ENCODE measurements around the gene INSL6. TPM values are rescaled to one million over a fixed set of nuclear protein-coding genes. Genes with fewer than 3 reads are reported as not detected.

The INSL6 gene
- total and polyA plus RNA-seq, 2 of the 8 experiments (the other 6 are each of a cell fraction or from before 2014, with no cell fraction given) = not detected

DNA sequence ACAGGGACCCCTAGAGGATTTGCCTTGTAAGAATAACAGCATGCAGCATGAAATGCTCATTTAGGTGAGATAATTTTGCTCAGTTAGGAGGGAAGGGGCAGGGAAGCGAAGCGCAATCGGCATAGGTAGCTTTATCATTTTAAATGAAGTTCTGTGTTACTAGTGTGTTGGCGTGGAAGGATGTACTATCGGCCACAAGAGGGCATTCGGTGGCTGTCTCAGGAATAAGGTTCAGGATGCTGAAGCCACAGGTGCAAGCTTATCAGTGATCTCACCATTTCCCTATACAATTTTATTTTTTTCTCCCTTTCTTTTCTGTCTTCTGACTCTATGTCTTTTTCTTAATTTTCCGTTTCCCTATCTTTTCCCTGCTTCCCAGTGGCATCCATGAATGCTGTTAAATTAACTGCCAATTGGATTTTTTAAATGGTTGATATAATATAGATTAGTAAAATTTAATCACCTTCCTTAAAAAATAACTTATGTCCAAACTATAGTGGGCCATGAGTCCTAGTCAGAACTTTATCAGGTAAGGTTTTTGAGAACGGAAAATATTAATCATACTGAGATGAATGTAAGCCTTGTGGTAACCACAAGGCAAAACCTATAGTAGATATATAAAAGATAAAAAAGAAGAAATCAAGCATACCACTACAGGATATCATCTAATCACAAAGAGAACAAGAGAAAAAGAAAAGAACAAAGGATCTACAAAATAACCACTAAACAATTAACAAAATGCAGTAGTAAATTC is 1.2 kb upstream of the INSL6 start (continued):
- TF ChIP-seq, protein P1, sequence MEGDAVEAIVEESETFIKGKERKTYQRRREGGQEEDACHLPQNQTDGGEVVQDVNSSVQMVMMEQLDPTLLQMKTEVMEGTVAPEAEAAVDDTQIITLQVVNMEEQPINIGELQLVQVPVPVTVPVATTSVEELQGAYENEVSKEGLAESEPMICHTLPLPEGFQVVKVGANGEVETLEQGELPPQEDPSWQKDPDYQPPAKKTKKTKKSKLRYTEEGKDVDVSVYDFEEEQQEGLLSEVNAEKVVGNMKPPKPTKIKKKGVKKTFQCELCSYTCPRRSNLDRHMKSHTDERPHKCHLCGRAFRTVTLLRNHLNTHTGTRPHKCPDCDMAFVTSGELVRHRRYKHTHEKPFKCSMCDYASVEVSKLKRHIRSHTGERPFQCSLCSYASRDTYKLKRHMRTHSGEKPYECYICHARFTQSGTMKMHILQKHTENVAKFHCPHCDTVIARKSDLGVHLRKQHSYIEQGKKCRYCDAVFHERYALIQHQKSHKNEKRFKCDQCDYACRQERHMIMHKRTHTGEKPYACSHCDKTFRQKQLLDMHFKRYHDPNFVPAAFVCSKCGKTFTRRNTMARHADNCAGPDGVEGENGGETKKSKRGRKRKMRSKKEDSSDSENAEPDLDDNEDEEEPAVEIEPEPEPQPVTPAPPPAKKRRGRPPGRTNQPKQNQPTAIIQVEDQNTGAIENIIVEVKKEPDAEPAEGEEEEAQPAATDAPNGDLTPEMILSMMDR (IDR thresholded peaks at IDR 0.05; ENCODE audit: control extremely low read depth in 1 of 3, insufficient read depth in 1 of 3, low read depth in 1 of 3, low read length in 3 of 3) = peak; percentile 55 to 82 (median 80)
- no peak for TF ChIP-seq RNF2 (IDR thresholded peaks at IDR 0.05; ENCODE audit: borderline replicate concordance, low read depth, low read length, missing control alignments, poor library complexity, severe bottlenecking)

All from H1 (cell line).